Keratinocyte (primary cell): ENCODE data around the gene FRYL.

Experiments
- EZH2 ChIP-seq: IDR thresholded peaks from one replicate; pipeline ENCODE4 v1.6.1; 2012; ENCODE audit warnings: inconsistent platforms, mild to moderate bottlenecking, low read length, moderate library complexity
- TF ChIP-seq, protein P1 (sequence below), 3 experiments: IDR thresholded peaks in 1 of 3; conservative IDR thresholded peaks in 1 of 3; optimal IDR thresholded peaks in 1 of 3; 2 replicates in 2 of 3; 3 replicates in 1 of 3; pipeline versions ENCODE3 to v1.5.1; 2011; ENCODE audit warnings: low read length in 3 of 3, mild to moderate bottlenecking in 3 of 3, moderate library complexity in 2 of 3, control low read depth in 1 of 3, inconsistent platforms in 1 of 3; ENCODE audit not compliant: insufficient read depth in 2 of 3; ENCODE audit errors: extremely low read depth in 1 of 3

DNA sequence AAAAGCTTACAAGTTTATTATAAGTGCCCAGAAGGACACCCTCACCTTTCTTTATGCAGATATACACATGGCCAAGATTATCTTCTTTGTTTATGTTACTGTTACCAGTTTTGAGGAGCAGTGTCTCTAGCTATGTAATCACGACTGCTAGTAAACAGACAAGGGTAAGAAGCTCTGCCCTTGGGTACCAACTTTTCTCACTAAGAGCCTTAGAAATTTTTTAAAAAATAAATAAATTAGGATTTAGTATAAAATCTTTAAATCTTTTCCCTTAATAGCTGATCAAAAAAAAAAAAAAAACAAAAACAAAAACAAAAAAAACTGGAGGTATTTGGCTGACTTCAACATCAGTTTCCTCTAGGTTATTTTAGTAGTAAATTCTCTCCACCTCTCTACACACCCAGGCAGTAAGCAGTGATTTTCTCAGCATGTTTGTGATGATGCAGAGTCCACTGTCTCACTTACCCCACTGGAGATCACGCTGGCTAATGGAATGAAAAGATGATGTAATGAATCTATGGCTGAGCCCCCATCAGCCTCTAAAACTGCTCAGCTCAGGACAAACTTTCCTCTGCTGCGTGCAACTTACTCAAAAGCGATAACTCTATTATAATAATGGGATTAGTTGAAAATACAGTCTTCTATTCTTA lies 125.9 kb downstream of the FRYL start:
- TF ChIP-seq, protein P1, sequence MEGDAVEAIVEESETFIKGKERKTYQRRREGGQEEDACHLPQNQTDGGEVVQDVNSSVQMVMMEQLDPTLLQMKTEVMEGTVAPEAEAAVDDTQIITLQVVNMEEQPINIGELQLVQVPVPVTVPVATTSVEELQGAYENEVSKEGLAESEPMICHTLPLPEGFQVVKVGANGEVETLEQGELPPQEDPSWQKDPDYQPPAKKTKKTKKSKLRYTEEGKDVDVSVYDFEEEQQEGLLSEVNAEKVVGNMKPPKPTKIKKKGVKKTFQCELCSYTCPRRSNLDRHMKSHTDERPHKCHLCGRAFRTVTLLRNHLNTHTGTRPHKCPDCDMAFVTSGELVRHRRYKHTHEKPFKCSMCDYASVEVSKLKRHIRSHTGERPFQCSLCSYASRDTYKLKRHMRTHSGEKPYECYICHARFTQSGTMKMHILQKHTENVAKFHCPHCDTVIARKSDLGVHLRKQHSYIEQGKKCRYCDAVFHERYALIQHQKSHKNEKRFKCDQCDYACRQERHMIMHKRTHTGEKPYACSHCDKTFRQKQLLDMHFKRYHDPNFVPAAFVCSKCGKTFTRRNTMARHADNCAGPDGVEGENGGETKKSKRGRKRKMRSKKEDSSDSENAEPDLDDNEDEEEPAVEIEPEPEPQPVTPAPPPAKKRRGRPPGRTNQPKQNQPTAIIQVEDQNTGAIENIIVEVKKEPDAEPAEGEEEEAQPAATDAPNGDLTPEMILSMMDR (optimal IDR thresholded peaks at IDR 0.05 in 1 of 3, IDR thresholded peaks at IDR 0.05 in 1 of 3, conservative IDR thresholded peaks at IDR 0.05 in 1 of 3; ENCODE audit: extremely low read depth in 1 of 3, insufficient read depth in 2 of 3, low read length in 3 of 3): no peak
- TF ChIP-seq EZH2: no peak
